Tibial nerve (tissue), 4 donors: ENCODE measurements around the gene UVSSA. TPM values are rescaled to one million over a fixed set of nuclear protein-coding genes. Genes with fewer than 3 reads are reported as not detected.

Experiments
- DNase-seq, 2 donors: peaks; one replicate each; pipeline ENCODE4 v3.0.0-alpha.2; 2019; ENCODE audit warnings: low spot score in 2 of 2
- H3K27ac ChIP-seq, 4 donors: fragments of 200-600 bp; sonication (generic) in 3 of 4; one replicate each; pipeline ENCODE4 v1.5.1; 2017 to 2019; ENCODE audit warnings: mild to moderate bottlenecking in 1 of 4
- H3K27me3 ChIP-seq, 2 donors: fragments of 200-600 bp; sonication (generic) in 1 of 2; one replicate each; pipeline versions ENCODE4 v1.5.1 to v1.6.0; 2017 to 2019
- H3K36me3 ChIP-seq, 3 donors: fragments of 200-600 bp; sonication (generic); one replicate each; pipeline ENCODE4 v1.5.1; 2018 to 2019
- H3K4me1 ChIP-seq, 4 donors: fragments of 200-600 bp; sonication (generic) in 3 of 4; one replicate each; pipeline ENCODE4 v1.5.1; 2017 to 2019
- H3K4me3 ChIP-seq, 4 donors: fragments of 200-600 bp; sonication (generic) in 3 of 4; one replicate each; pipeline ENCODE4 v1.5.1; 2017 to 2019; ENCODE audit warnings: mild to moderate bottlenecking in 1 of 4, moderate library complexity in 1 of 4
- H3K9me3 ChIP-seq, 4 donors: fragments of 200-600 bp; sonication (generic) in 3 of 4; one replicate each; pipeline ENCODE4 v1.5.1; 2017 to 2019
- CTCF ChIP-seq, 5 experiments: fragments of 200-600 bp in 3 of 5; fragments of 450-650 bp in 2 of 5; sonication (generic) in 3 of 5; IDR thresholded peaks; one replicate each; pipeline ENCODE4 v1.5.1; 2016 to 2019; ENCODE audit warnings: antibody characterized with exemption in 5 of 5, mild to moderate bottlenecking in 3 of 5, moderate library complexity in 2 of 5
- EP300 ChIP-seq, 2 donors: sonication (generic); formaldehyde crosslinking; IDR thresholded peaks; one replicate each; pipeline ENCODE4 v1.6.1; 2017; ENCODE audit warnings: antibody characterized with exemption in 2 of 2, mild to moderate bottlenecking in 1 of 2
- POLR2A ChIP-seq, 2 donors: fragments of 450-650 bp; IDR thresholded peaks; one replicate each; pipeline ENCODE4 v1.6.1; 2017; ENCODE audit warnings: antibody characterized with exemption in 2 of 2, mild to moderate bottlenecking in 2 of 2, moderate library complexity in 2 of 2
- WGBS, 2 donors: methylation state at CpG; one replicate each; pipeline ENCODE4 v1.1.5; 2018; 5-methylcytosine and 5-hydroxymethylcytosine counted together
- total RNA-seq, 4 donors: library from RNA; depleted of rRNA; stranded (reverse); fragments of >200 nt; gene quantifications; one replicate each; pipeline ENCODE4 v1.1.0, GENCODE V29; 2016

Gene UVSSA
- total RNA-seq, 4 donors from 2014 or later: 29.8 to 72.0 (median 30.4) TPM

- DNase-seq: no peak
- Histone ChIP-seq H3K27ac (no peak overlapping the region), H3K36me3 (peaks cover 0 to 100% (median 6%) of the 10 kb centered on the region in 3 donors), H3K4me1 (no peaks in the 10 kb centered on the region), H3K4me3 (no peak overlapping the region), H3K27me3 (no peaks in the 10 kb centered on the region), H3K9me3 (no peaks in the 10 kb centered on the region)
- WGBS, 2 donors: 85 to 86% methylated on average over 20 to 22 of the region's 23 CpGs
- TF ChIP-seq EP300 (IDR thresholded peaks at IDR 0.05) (no peak), CTCF (IDR thresholded peaks at IDR 0.05) (no peak), POLR2A (IDR thresholded peaks at IDR 0.05) (no peak)
Observed at GRCh38 chr4:1376391-1376840, 29.4 kb downstream of the UVSSA start.

GRCh38 chr4:1376841-1377605, 30.0 kb downstream of the UVSSA start:
- peaks cover 0 to 99% (median 6%) of the 10 kb centered on the region in 3 donors for H3K36me3 ChIP-seq
- WGBS, 2 donors: 86 to 87% methylated on average over 21 to 24 of the region's 32 CpGs
- DNase-seq: no peak

GRCh38 chr4:1377606-1378261, 30.7 kb downstream of the UVSSA start:
- TF ChIP-seq CTCF (IDR thresholded peaks at IDR 0.05) (no peak), POLR2A (IDR thresholded peaks at IDR 0.05) (no peak), EP300 (IDR thresholded peaks at IDR 0.05) (no peak)
- Histone ChIP-seq H3K27ac (no peak overlapping the region), H3K4me3 (no peak overlapping the region), H3K4me1 (no peaks in the 10 kb centered on the region), H3K36me3 (peaks cover 0 to 99% (median 6%) of the 10 kb centered on the region in 3 donors), H3K27me3 (no peaks in the 10 kb centered on the region), H3K9me3 (no peaks in the 10 kb centered on the region)
- no peak for DNase-seq
- 83 to 89% methylated on average over 11 to 17 of the region's 19 CpGs for WGBS, 2 donors

More at GRCh38 chr4:1376841-1377605, 30.0 kb downstream of the UVSSA start:
- Histone ChIP-seq H3K9me3 (no peaks in the 10 kb centered on the region), H3K4me3 (no peak overlapping the region), H3K4me1 (no peaks in the 10 kb centered on the region), H3K27ac (no peak overlapping the region), H3K27me3 (no peaks in the 10 kb centered on the region)
- no peak for TF ChIP-seq EP300 (IDR thresholded peaks at IDR 0.05)

- H3K4me1 ChIP-seq: no peaks in the 10 kb centered on the region
- H3K27ac ChIP-seq: no peak overlapping the region
- DNase-seq: no peak
- no peak for TF ChIP-seq CTCF (IDR thresholded peaks at IDR 0.05)
- TF ChIP-seq EP300 (IDR thresholded peaks at IDR 0.05): no peak
- no peak for TF ChIP-seq POLR2A (IDR thresholded peaks at IDR 0.05)
- no peak overlapping the region for H3K4me3 ChIP-seq
- peaks cover 0 to 99% (median 6%) of the 10 kb centered on the region in 3 donors for H3K36me3 ChIP-seq
- 85 to 87% methylated on average over 22 to 30 of the region's 30 CpGs for WGBS, 2 donors
- no peaks in the 10 kb centered on the region for H3K27me3 ChIP-seq
- H3K9me3 ChIP-seq: no peaks in the 10 kb centered on the region
Observed at GRCh38 chr4:1378559-1379231, 31.7 kb downstream of the UVSSA start.

GRCh38 chr4:1379351-1379781, 32.4 kb downstream of the UVSSA start:
- TF ChIP-seq POLR2A (IDR thresholded peaks at IDR 0.05) (no peak), EP300 (IDR thresholded peaks at IDR 0.05) (no peak), CTCF (IDR thresholded peaks at IDR 0.05) (no peak)
- WGBS, 2 donors: 93% methylated on average over 23 to 27 of the region's 27 CpGs
- no peak for DNase-seq
- no peaks in the 10 kb centered on the region for H3K9me3 ChIP-seq
- H3K36me3 ChIP-seq: peaks cover 0 to 99% (median 6%) of the 10 kb centered on the region in 3 donors
- H3K27me3 ChIP-seq: no peaks in the 10 kb centered on the region
- no peak overlapping the region for H3K27ac ChIP-seq
- H3K4me1 ChIP-seq: no peaks in the 10 kb centered on the region
- H3K4me3 ChIP-seq: no peak overlapping the region
